ENCODE measurements around the gene FKRP.
A peak's percentile ranks its signal among the peaks of the same experiment; 100 is the strongest.

The FKRP gene

DNA sequence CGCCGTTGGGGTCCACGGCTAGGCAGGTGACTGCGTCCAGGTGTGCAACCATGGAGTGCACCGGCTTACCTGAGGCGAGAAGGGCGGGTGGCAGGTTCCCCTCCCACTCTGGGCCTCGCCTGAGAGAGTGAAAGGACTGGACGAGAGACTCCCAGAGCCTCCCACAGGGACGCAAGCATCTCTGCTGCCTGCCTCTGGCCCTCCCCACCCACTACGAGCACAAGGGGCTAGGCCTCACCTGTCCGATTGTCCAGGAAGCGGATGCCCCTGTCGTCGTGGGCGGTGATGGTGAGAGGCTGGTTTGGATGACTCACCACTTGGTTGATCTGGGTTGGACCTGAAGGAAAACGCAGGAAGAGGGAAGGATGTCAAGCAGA lies 23.9 kb upstream of the FKRP start:
- Histone ChIP-seq H3K9ac (ENCODE audit: low read depth, low read length) (no peak overlapping the region), H3K36me3 (ENCODE audit: control insufficient read depth, insufficient read depth, low read length) (peaks cover 70% of the 10 kb centered on the region), H3K9me3 (ENCODE audit: control insufficient read depth, insufficient read depth, low read length) (no peaks in the 10 kb centered on the region), H3K4me1 (ENCODE audit: control insufficient read depth, insufficient read depth, low read length) (no peaks in the 10 kb centered on the region), H3K4me3 (ENCODE audit: low read depth, low read length) (no peak overlapping the region), H3K27me3 (ENCODE audit: control insufficient read depth, insufficient read depth, low read length) (no peaks in the 10 kb centered on the region)

DNA sequence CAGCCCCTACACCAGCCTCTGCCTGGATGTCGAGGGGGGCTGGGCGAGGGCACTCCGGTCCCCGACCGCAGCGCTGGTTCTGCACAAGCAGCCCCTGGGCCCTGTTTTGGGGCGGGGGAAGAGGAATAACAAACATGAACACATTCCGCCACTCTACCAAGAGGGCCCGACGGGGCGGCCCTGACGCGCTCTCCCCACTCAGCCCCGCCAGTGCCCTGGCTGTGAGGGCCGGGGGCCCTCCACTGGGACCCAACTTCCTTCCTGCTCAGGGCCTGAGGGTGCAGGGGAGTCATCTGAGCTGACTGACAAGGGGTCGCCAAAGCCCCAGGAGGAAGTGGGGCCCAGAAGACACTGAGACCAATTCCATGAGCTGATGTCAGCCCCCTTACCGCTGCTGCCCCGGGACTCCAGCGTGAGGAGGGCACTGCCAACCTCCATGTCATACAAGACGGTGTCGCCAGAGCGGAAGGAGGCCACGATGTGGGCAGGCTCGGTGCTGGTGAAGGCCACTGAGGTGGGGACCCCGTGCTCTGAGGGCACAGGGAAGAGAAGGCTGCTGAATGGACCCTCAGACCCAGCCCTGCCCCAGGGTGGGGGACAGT lies 23.3 kb upstream of the FKRP start:
- no peaks in the 10 kb centered on the region for H3K27me3 ChIP-seq (ENCODE audit: control insufficient read depth, insufficient read depth, low read length)
- peaks cover 75% of the 10 kb centered on the region for H3K36me3 ChIP-seq (ENCODE audit: control insufficient read depth, insufficient read depth, low read length)
- no peak overlapping the region for H3K9ac ChIP-seq (ENCODE audit: low read depth, low read length)
- H3K9me3 ChIP-seq (ENCODE audit: control insufficient read depth, insufficient read depth, low read length), result no peaks in the 10 kb centered on the region
- H3K4me1 ChIP-seq (ENCODE audit: control insufficient read depth, insufficient read depth, low read length), result no peaks in the 10 kb centered on the region
- no peak overlapping the region for H3K4me3 ChIP-seq (ENCODE audit: low read depth, low read length)

DNA sequence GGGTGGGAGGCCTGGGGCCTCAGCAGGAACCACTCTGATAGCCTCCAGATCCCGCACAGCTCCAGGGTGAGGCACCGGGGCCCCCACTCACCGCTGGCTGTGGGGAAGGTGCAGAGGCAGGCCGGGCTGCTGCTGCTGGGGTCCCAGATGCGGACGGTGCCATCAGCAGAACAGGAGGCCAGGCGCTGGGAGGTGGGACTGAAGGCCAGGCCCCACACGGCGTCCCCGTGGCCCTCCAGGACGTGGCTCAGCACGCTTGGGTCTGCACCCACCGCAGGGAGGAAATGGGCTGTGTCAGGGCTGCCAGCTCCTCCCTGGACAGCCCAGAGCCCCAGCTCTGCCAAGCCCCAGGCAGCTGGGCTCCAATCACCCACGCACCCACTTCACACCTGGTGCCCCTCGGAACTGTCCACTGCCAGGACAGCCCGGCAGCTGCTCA lies 22.8 kb upstream of the FKRP start:
- no peak overlapping the region for H3K4me3 ChIP-seq (ENCODE audit: low read depth, low read length)
- no peaks in the 10 kb centered on the region for H3K9me3 ChIP-seq (ENCODE audit: control insufficient read depth, insufficient read depth, low read length)
- H3K4me1 ChIP-seq (ENCODE audit: control insufficient read depth, insufficient read depth, low read length), result no peaks in the 10 kb centered on the region
- no peak overlapping the region for H3K9ac ChIP-seq (ENCODE audit: low read depth, low read length)
- H3K27me3 ChIP-seq (ENCODE audit: control insufficient read depth, insufficient read depth, low read length), result no peaks in the 10 kb centered on the region
- peaks cover 80% of the 10 kb centered on the region for H3K36me3 ChIP-seq (ENCODE audit: control insufficient read depth, insufficient read depth, low read length)

DNA sequence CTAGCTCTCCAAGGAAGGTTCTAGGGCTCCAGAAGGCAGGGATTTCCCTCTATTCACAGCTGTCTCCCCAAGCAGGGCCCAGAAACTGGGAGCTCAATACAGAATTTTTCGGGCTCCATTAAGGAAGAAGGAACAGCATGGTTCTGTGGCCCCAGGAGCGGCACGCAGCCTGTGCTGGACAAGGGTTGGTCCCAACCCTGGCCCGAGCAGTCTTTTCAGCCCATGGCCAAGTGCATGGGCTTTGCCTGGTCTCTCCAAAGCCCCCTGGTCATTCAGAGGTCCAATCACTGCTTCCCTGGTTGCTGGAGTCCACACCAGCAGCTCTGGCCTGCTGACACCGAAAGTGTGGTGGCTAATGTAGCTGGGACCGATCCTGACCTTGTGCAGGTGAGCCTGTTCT lies 22.4 kb upstream of the FKRP start:
- Histone ChIP-seq H3K4me1 (ENCODE audit: control insufficient read depth, insufficient read depth, low read length) (no peaks in the 10 kb centered on the region), H3K27me3 (ENCODE audit: control insufficient read depth, insufficient read depth, low read length) (no peaks in the 10 kb centered on the region), H3K4me3 (ENCODE audit: low read depth, low read length) (no peak overlapping the region), H3K9me3 (ENCODE audit: control insufficient read depth, insufficient read depth, low read length) (no peaks in the 10 kb centered on the region), H3K36me3 (ENCODE audit: control insufficient read depth, insufficient read depth, low read length) (peaks cover 84% of the 10 kb centered on the region), H3K9ac (ENCODE audit: low read depth, low read length) (no peak overlapping the region)

DNA sequence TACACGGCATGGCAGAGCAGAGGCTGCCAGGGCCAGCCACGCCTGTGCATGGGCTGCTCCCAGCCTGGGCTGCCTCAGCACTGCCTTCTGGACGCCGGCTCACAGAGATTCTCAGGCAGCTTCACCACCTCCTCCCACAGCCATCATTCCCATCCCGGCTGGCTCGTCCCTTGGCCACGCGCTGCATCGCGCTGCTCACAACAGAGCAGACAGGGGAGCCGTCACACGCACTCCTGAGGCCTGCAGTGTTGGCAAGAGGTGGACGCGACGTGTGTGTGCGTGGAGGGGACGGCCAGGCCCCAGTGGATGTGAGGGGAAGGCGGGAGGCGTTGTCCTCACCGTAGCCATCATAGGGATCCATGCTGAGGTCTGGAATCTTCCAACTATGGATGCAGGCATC lies 21.4 kb upstream of the FKRP start:
- H3K4me3 ChIP-seq (ENCODE audit: low read depth, low read length), result no peak overlapping the region
- no peak overlapping the region for H3K9ac ChIP-seq (ENCODE audit: low read depth, low read length)
- no peaks in the 10 kb centered on the region for H3K4me1 ChIP-seq (ENCODE audit: control insufficient read depth, insufficient read depth, low read length)
- no peaks in the 10 kb centered on the region for H3K9me3 ChIP-seq (ENCODE audit: control insufficient read depth, insufficient read depth, low read length)
- H3K36me3 ChIP-seq (ENCODE audit: control insufficient read depth, insufficient read depth, low read length), result peaks cover 92% of the 10 kb centered on the region
- no peaks in the 10 kb centered on the region for H3K27me3 ChIP-seq (ENCODE audit: control insufficient read depth, insufficient read depth, low read length)

DNA sequence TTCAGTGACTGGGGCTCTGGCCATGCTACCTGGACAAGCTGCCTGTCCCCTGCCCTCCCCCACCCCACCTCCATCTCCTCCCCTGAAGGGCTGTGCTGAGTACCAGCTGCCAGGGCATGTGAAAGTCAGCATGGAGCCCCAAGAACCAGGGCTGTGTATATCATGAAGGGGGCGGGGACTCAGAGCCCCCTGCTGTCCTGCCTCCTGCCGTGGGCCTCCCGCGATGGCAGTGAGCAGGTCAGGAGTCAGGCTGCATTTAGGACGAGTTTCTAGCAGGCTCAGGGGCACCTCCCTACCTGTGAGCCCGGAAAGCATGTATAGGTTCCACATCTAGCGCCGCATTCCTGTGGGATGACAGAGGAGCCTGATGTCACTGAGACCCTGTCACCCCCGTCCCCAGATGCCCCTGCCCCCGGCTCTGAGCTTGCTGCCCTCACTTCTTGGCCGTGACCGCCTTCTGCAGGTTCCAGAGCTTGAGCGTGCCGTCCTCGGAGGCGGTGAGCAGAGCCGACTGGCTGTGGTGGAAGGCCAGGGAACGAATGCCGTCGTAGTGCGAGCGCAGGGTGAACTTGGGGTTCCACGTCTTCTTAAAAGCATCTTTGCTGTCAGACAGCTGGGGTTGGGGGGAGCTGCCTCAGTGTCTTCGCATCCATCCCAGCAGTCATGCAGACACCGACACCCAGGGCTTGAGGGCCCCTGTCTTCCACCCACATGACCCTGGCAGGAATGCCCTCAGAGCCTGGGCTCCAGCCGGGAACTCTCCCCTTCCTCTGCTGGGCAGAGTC lies 20.6 kb upstream of the FKRP start:
- H3K4me3 ChIP-seq (ENCODE audit: low read depth, low read length), result no peak overlapping the region
- H3K4me1 ChIP-seq (ENCODE audit: control insufficient read depth, insufficient read depth, low read length), result no peaks in the 10 kb centered on the region
- H3K36me3 ChIP-seq (ENCODE audit: control insufficient read depth, insufficient read depth, low read length), result peaks cover 92% of the 10 kb centered on the region
- no peaks in the 10 kb centered on the region for H3K9me3 ChIP-seq (ENCODE audit: control insufficient read depth, insufficient read depth, low read length)
- H3K9ac ChIP-seq (ENCODE audit: low read depth, low read length), result no peak overlapping the region
- H3K27me3 ChIP-seq (ENCODE audit: control insufficient read depth, insufficient read depth, low read length), result no peaks in the 10 kb centered on the region

DNA sequence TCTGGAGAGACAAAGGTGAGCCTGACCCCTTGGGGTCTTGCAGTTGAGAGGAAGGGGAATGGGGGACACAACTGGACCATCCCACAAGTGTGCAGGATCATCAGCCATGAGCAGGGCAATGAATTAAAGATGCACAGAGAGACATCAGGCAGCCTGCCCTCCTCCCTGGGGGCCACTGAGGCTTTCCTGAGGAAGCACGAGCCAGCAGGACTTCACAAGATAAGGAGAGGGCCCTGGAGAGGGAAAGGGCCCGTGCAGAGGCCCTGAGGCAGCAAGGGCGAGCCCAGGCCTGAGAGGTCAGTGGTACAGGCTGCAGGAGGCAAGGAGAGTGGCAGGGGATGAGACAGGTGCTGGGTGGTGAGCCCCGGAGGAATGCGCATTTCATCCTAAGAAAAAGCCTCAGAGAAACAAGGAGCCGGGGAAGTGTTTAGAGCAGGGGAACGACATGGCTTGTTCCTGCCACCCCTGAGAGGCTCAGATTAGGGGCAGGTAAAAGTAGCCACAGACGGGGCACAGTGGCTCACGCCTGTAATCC lies 19.9 kb upstream of the FKRP start:
- Histone ChIP-seq H3K9me3 (ENCODE audit: control insufficient read depth, insufficient read depth, low read length) (no peaks in the 10 kb centered on the region), H3K4me1 (ENCODE audit: control insufficient read depth, insufficient read depth, low read length) (no peaks in the 10 kb centered on the region), H3K36me3 (ENCODE audit: control insufficient read depth, insufficient read depth, low read length) (peaks cover 92% of the 10 kb centered on the region), H3K4me3 (ENCODE audit: low read depth, low read length) (no peak overlapping the region), H3K27me3 (ENCODE audit: control insufficient read depth, insufficient read depth, low read length) (no peaks in the 10 kb centered on the region), H3K9ac (ENCODE audit: low read depth, low read length) (no peak overlapping the region)

DNA sequence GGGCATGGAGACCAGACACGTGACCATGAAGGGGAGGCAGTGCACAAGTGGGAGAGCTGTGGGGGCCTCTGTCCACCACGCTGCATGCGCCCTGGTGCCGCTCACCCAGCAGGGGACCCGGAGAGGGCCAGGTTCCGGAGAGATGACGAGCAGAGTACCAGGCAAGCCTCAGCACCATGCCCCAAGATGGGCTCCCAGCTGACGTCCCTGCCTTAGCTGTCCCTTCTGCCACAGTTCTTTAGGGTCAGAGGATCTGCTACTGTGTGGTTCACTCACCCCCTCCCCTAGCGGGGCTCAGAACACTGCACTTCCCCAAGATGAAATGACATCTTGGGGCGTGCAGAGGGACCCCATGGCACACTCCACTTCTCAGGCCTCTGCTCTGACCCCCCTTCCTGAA lies 19.3 kb upstream of the FKRP start:
- peaks cover 90% of the 10 kb centered on the region for H3K36me3 ChIP-seq (ENCODE audit: control insufficient read depth, insufficient read depth, low read length)
- no peaks in the 10 kb centered on the region for H3K4me1 ChIP-seq (ENCODE audit: control insufficient read depth, insufficient read depth, low read length)
- no peak overlapping the region for H3K4me3 ChIP-seq (ENCODE audit: low read depth, low read length)
- no peaks in the 10 kb centered on the region for H3K27me3 ChIP-seq (ENCODE audit: control insufficient read depth, insufficient read depth, low read length)
- peak overlapping the region; percentile 24 for H3K9ac ChIP-seq (ENCODE audit: low read depth, low read length)
- no peaks in the 10 kb centered on the region for H3K9me3 ChIP-seq (ENCODE audit: control insufficient read depth, insufficient read depth, low read length)

DNA sequence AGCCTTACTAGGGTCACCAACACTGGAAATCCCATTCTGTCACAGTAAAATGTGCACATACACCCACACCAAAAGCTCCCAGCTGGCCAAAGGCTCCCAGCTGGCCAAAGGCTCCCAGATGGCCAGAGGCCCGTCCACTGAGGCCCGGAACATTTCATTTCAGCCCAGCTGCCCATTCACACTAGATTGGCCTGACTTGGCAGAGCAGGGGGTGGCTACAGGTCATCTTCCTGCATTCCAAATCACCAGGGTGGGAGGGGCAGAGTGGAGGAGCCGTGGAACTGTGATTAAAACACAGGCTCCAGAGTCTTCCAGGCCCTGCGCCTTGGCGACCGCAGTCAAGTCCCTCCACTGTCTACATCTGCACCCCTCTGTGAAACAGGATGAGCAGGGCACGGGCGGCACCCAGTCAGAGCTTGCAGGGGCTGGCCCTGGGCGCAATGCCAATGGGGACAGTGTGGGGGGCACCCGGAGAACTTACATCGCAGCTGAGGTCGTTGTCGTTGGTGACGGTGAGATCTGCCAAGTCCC lies 18.8 kb upstream of the FKRP start:
- H3K27me3 ChIP-seq (ENCODE audit: control insufficient read depth, insufficient read depth, low read length), result no peaks in the 10 kb centered on the region
- H3K4me3 ChIP-seq (ENCODE audit: low read depth, low read length), result no peak overlapping the region
- no peaks in the 10 kb centered on the region for H3K4me1 ChIP-seq (ENCODE audit: control insufficient read depth, insufficient read depth, low read length)
- peaks cover 86% of the 10 kb centered on the region for H3K36me3 ChIP-seq (ENCODE audit: control insufficient read depth, insufficient read depth, low read length)
- H3K9ac ChIP-seq (ENCODE audit: low read depth, low read length), result peak overlapping the region; percentile 24
- H3K9me3 ChIP-seq (ENCODE audit: control insufficient read depth, insufficient read depth, low read length), result no peaks in the 10 kb centered on the region

DNA sequence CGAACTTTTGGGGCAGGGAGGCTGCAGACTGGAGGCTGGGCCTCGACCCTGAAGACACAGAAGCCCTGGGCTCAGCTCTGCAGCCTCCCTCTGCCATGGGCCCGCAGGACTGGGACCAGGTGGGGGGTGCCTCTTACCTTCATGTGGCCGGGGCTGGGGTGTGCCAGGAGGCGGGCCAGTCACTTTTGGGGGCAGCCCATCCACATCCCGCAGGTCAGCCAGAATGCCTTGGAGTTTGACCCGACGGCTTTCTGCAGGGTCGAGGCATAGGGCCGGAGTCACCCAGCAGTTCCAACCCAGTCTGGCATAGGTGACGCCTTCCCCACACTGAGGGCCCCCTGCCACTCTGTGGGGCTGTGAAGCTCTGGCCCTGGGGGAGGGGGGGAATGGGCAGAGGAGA lies 18.1 kb upstream of the FKRP start:
- no peak overlapping the region for H3K9ac ChIP-seq (ENCODE audit: low read depth, low read length)
- H3K27me3 ChIP-seq (ENCODE audit: control insufficient read depth, insufficient read depth, low read length), result no peaks in the 10 kb centered on the region
- H3K9me3 ChIP-seq (ENCODE audit: control insufficient read depth, insufficient read depth, low read length), result no peaks in the 10 kb centered on the region
- peaks cover 82% of the 10 kb centered on the region for H3K36me3 ChIP-seq (ENCODE audit: control insufficient read depth, insufficient read depth, low read length)
- no peak overlapping the region for H3K4me3 ChIP-seq (ENCODE audit: low read depth, low read length)
- H3K4me1 ChIP-seq (ENCODE audit: control insufficient read depth, insufficient read depth, low read length), result no peaks in the 10 kb centered on the region

DNA sequence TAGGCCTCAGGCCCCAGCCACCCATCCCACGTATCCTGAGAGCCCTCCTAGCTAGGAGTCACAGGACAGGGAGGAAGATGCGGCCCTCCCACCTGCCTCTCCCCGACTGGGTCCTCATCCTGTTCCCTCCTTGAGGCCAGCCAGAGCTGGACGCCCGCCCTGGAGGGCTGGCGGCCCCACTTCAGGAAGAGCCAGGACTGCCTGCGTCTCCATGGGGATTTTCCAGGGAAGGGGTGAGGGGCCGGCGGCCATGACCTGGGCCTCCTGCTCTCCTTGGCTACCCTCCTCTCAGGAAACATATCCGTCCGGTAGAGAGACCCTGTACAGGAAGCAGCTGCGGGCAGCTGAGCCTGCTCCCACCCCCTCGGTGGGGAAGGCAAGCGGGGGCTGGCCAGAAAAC lies 17.6 kb upstream of the FKRP start:
- peaks cover 82% of the 10 kb centered on the region for H3K36me3 ChIP-seq (ENCODE audit: control insufficient read depth, insufficient read depth, low read length)
- no peak overlapping the region for H3K9ac ChIP-seq (ENCODE audit: low read depth, low read length)
- no peaks in the 10 kb centered on the region for H3K9me3 ChIP-seq (ENCODE audit: control insufficient read depth, insufficient read depth, low read length)
- no peaks in the 10 kb centered on the region for H3K27me3 ChIP-seq (ENCODE audit: control insufficient read depth, insufficient read depth, low read length)
- no peak overlapping the region for H3K4me3 ChIP-seq (ENCODE audit: low read depth, low read length)
- H3K4me1 ChIP-seq (ENCODE audit: control insufficient read depth, insufficient read depth, low read length), result no peaks in the 10 kb centered on the region

All from iPS-15b (cell line).